ENCODE measurements around the gene ALMS1. TPM values are rescaled to one million over a fixed set of nuclear protein-coding genes. Genes with fewer than 3 reads are reported as not detected.

The ALMS1 gene
- total and polyA plus RNA-seq, 2 donors (not counting 3 experiments of a cell fraction or from before 2014, with no cell fraction given), result 5.7 to 15.4 TPM

DNA sequence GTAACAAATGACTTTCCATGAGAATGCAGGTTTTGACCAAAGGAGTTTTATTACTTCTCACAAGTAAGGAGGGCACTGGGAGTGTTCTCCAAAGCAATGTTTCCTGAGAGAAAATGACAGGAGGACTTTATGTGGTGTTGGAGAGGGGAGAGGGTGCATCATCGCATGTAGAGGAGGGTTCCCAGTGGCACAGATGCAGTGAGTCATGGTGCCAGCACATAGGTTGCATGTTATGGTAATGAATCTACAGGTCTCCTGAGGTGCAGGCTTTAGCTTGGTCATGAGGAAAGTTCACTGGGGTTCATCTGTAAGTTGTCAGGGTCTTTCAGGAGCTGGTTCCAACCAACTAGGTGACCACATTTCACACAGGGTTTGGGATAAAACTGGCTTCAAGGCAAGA, 226.2 kb downstream of the ALMS1 start:
- H4K20me1 ChIP-seq (replicated peaks; ENCODE audit: control insufficient read depth, extremely low read depth, insufficient read depth, low read length), result no peaks in the 10 kb centered on the region
- intact Hi-C loops (cut with micrococcal nuclease) (no loop called here), dilution Hi-C loops (cut with MboI; ENCODE audit: extremely low pct_ligation_motif_present, low sequenced_read_pairs) (no loop called here)
- no peak overlapping the region for H3K4me2 ChIP-seq (ENCODE audit: insufficient read depth, low read length)
- H3K9ac ChIP-seq (replicated peaks; ENCODE audit: extremely low read depth, insufficient read depth, low read length), result no peak overlapping the region
- no peak for FAIRE-seq
- TF ChIP-seq FOS (IDR thresholded peaks at IDR 0.05; ENCODE audit: borderline replicate concordance, insufficient read depth, low read length), result no peak
- no peak for TF ChIP-seq POLR2A (IDR thresholded peaks at IDR 0.05; ENCODE audit: low read depth, low read length)
- TF ChIP-seq, protein P1, sequence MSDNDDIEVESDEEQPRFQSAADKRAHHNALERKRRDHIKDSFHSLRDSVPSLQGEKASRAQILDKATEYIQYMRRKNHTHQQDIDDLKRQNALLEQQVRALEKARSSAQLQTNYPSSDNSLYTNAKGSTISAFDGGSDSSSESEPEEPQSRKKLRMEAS (IDR thresholded peaks at IDR 0.05; ENCODE audit: insufficient read depth, insufficient read length), result no peak
- TF ChIP-seq CTCF (IDR thresholded peaks at IDR 0.05; ENCODE audit: extremely low read depth in 1 of 2, insufficient read depth in 1 of 2, low read depth in 1 of 2, low read length in 2 of 2), result no peak
- TF ChIP-seq POLR2AphosphoS5 (IDR thresholded peaks at IDR 0.05; ENCODE audit: insufficient read depth, low read depth, low read length), result no peak
- no peak for TF ChIP-seq MYC (IDR thresholded peaks at IDR 0.05; ENCODE audit: low read depth, low read length)
- no peak for TF ChIP-seq GATA2 (IDR thresholded peaks at IDR 0.05; ENCODE audit: insufficient read depth, insufficient read length, low read depth, low read length)
- TF ChIP-seq JUN (IDR thresholded peaks at IDR 0.05; ENCODE audit: borderline replicate concordance, insufficient read depth, insufficient read length, low read depth), result no peak
- TF ChIP-seq EZH2 (IDR thresholded peaks at IDR 0.05; ENCODE audit: borderline replicate concordance, low read depth, low read length, severe bottlenecking), result no peak
- POLR2A ChIA-PET, result no interaction called here
- BruUV-seq (replicated peaks), result no TSS peak
- H3K4me3 ChIP-seq (replicated peaks in 1 of 3; ENCODE audit: insufficient read depth in 1 of 3, low read depth in 1 of 3, low read length in 3 of 3), result no peak overlapping the region
- no peak overlapping the region for H3K27ac ChIP-seq (ENCODE audit: insufficient read depth, low read depth, low read length)
- H3K9me1 ChIP-seq (replicated peaks; ENCODE audit: control insufficient read depth, extremely low read depth, insufficient read depth, low read length), result no peaks in the 10 kb centered on the region
- CTCF ChIA-PET, result no interaction called here
- H3K9me3 ChIP-seq (replicated peaks; ENCODE audit: control insufficient read depth, insufficient read depth, low read length), result no peaks in the 10 kb centered on the region
- no peak overlapping the region for H2AFZ ChIP-seq (ENCODE audit: low read depth, low read length)
- no peaks in the 10 kb centered on the region for H3K27me3 ChIP-seq (ENCODE audit: control insufficient read depth in 2 of 2, insufficient read depth in 2 of 2, low read length in 2 of 2)
- no peaks in the 10 kb centered on the region for H3K79me2 ChIP-seq (ENCODE audit: control insufficient read depth, insufficient read depth, low read length)
- no peak for DNase-seq (ENCODE audit: low read depth, low spot score)
- no peaks in the 10 kb centered on the region for H3K4me1 ChIP-seq (ENCODE audit: control insufficient read depth, extremely low read depth, insufficient read depth, low read length)
- peaks cover 0 to 3% of the 10 kb centered on the region in 2 experiments for H3K36me3 ChIP-seq (ENCODE audit: control insufficient read depth in 2 of 2, extremely low read depth in 1 of 2, insufficient read depth in 2 of 2, low read length in 2 of 2)
